Mucosa of descending colon (tissue), 3 donors: ENCODE results near the gene LAMA3. TPM values are rescaled to one million over a fixed set of nuclear protein-coding genes. Genes with fewer than 3 reads are reported as not detected.

Experiments
- ATAC-seq: fragments of 200-7000 bp; cut with Tn5 transposase; one replicate; pipeline ENCODE4 v1.9.1; 2020; ENCODE audit warnings: mild to moderate bottlenecking, moderate library complexity
- DNase-seq, 3 donors: peaks; one replicate each; pipeline ENCODE4 v3.0.0-alpha.2; 2020
- H3K36me3 ChIP-seq: fragments of 200-600 bp; one replicate; pipeline ENCODE4 v1.8.0; 2021; ENCODE audit warnings: low read depth, mild to moderate bottlenecking
- H3K4me1 ChIP-seq: fragments of 200-600 bp; one replicate; pipeline ENCODE4 v1.8.0; 2021; ENCODE audit warnings: low read depth, mild to moderate bottlenecking
- H3K4me3 ChIP-seq: fragments of 200-600 bp; one replicate; pipeline ENCODE4 v1.8.0; 2021; ENCODE audit warnings: mild to moderate bottlenecking
- H3K9me3 ChIP-seq: fragments of 200-600 bp; one replicate; pipeline ENCODE4 v1.8.0; 2021; ENCODE audit warnings: mild to moderate bottlenecking
- intact Hi-C, 2 donors: fragments of 100-400 bp; cut with DNase I in 1 of 2; cut with micrococcal nuclease in 1 of 2; formaldehyde crosslinking; loops; one replicate each; pipeline versions ENCODE4 v1.11.0 to v1.11.1; 2022; cut with DNase I, micrococcal nuclease
- total RNA-seq, 3 donors: library from RNA; stranded (reverse); fragmentation: NEBNext Ultra II Directional in 2 of 3; extraction: Animal tissue kit (Norgen Biotek cat#: 25700) in 2 of 3; gene quantifications; one replicate each; pipeline versions ENCODE4 v1.2.1 to v1.2.4, GENCODE V29; 2021 to 2023
- TF ChIP-seq, protein P1 (sequence below): fragments of 200-600 bp; IDR thresholded peaks from one replicate; pipeline ENCODE4 v1.8.0; 2022; ENCODE audit warnings: antibody characterized with exemption, mild to moderate bottlenecking
- donor health status: DM: no; HTN: no; CAD: no; lungs with moderate emphysema.
- donor health status: DM: no; HTN: no; CAD: no.
- donor health status: DM: no; HTN: yes; CAD: no.

Gene LAMA3
- total RNA-seq, 3 donors from 2014 or later: 29.0 to 62.0 (median 49.0) TPM

DNA sequence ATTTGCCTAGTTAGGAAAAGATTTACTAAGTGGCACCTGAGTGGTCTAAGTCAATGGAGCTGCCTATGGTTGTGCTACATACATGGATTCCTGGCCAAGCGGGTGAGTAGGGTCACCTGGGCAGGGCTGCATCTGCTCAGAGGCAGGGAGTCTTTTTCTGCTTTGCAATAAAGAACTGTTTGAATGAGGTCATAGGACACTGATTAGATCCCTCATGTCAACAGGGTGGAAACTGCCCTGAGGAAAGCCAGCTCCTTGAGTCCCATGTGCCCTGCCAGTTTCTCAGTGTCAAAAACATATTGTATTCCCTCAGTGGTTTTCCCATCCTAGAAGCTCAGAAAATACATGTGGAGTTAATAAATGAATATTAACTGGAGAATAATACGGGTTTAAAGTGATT is 4.6 kb downstream of the LAMA3 start:
- ATAC-seq (peak; percentile 56), DNase-seq (peak in 1 of 3 donors; percentile 28)
- peaks cover 10% of the 10 kb centered on the region for H3K4me1 ChIP-seq
- H3K4me3 ChIP-seq: no peak overlapping the region
- intact Hi-C loops: no loop called here
- no peaks in the 10 kb centered on the region for H3K36me3 ChIP-seq
- no peaks in the 10 kb centered on the region for H3K9me3 ChIP-seq
- TF ChIP-seq, protein P1, sequence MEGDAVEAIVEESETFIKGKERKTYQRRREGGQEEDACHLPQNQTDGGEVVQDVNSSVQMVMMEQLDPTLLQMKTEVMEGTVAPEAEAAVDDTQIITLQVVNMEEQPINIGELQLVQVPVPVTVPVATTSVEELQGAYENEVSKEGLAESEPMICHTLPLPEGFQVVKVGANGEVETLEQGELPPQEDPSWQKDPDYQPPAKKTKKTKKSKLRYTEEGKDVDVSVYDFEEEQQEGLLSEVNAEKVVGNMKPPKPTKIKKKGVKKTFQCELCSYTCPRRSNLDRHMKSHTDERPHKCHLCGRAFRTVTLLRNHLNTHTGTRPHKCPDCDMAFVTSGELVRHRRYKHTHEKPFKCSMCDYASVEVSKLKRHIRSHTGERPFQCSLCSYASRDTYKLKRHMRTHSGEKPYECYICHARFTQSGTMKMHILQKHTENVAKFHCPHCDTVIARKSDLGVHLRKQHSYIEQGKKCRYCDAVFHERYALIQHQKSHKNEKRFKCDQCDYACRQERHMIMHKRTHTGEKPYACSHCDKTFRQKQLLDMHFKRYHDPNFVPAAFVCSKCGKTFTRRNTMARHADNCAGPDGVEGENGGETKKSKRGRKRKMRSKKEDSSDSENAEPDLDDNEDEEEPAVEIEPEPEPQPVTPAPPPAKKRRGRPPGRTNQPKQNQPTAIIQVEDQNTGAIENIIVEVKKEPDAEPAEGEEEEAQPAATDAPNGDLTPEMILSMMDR: no peak

DNA sequence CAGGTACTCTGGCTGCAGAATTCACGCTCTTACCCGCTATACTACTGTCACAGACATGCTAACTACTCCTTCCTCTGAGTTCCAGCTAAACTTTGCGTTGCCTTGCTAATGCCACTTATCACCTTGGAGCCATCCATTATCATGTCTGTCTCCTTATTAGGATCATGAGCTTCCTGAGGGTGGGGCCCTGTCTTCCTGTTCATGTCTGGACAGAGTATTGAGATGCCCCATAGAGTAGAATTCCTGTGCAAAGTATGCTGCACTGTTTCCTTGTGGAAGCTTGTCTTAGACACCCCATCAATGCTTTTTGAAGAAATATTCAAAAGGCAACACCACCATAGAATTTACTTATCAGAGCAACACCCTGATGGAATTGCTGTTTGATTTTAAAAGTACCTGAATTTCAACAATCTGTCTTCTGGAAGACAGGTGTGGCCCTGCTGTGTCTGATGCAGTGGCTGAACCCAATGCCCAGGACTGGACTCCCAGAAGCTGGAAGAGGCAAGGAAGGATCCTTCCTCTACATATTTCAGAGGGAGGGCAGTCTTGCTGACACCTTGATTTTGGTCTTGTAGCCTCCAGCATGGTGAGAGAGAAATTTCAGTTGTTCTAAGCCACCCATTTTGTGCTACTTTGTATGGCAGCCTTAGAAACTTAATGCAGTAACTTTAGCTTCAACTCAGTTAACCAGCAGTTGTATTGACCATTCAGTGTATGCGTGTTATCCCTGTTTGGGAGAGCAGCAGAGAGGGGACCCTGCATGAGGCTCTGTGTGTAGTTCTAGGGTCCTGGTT is 5.6 kb downstream of the LAMA3 start:
- Histone ChIP-seq H3K4me3 (no peak overlapping the region), H3K36me3 (no peaks in the 10 kb centered on the region), H3K9me3 (no peaks in the 10 kb centered on the region), H3K4me1 (peaks cover 5% of the 10 kb centered on the region)
- intact Hi-C loops: no loop called here
- TF ChIP-seq, protein P1: no peak
- ATAC-seq (no peak), DNase-seq (no peak)

DNA sequence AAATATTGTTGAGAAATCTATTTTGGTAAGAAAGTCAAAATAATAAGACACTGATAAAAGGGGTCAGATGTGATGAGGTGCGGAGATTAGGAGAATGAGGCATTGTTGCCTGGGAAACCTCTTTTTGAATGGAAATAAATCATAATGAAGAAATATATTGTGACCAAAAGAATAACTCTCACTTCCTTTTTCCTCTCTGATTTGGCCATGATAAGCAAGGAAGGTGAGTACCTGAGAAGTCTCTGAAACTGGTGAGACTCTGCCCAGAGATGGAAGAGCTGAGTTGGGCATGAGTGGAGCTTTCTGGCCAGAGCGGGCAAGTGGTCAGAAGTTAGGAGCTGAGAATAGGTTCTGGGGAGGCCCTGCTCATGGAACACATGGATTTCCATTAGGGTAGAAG is 11.8 kb downstream of the LAMA3 start:
- H3K9me3 ChIP-seq: no peaks in the 10 kb centered on the region
- no peak overlapping the region for H3K4me3 ChIP-seq
- intact Hi-C loops: loop anchor here in 1 of 2 donors (10.0 kb wide), 1 partner anchor 86 kb away; no protein-coding TSS in a partner anchor
- no peaks in the 10 kb centered on the region for H3K36me3 ChIP-seq
- no peak for DNase-seq
- H3K4me1 ChIP-seq: no peaks in the 10 kb centered on the region
- TF ChIP-seq, protein P1: no peak
- ATAC-seq: no peak

DNA sequence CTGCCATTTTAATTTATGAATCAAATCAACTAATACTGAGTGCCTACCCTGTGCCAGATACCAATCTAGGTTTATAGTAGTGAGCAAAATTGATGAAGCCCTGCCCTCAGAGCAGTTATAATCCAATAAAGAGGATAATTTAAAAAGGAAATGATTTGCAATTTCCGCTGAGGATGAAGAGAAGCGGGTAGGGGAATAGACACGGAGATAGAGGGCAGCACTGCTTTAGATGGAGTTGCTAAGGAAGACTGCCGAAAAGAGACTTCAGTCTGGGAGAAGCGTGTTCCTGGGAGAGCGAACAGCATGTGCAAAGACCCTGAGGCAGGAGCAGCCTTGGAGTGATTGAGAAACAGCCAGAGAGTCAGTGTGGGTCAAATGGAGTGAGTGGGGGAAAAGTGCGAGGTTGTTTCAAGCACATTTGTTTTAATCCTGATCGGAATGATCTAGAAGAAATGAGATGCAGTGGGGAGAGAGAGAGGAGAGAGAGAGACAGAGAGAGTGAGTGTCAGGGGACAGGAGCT is 12.4 kb downstream of the LAMA3 start:
- DNase-seq (no peak), ATAC-seq (no peak)
- TF ChIP-seq, protein P1: no peak
- H3K4me3 ChIP-seq: no peak overlapping the region
- H3K36me3 ChIP-seq: no peaks in the 10 kb centered on the region
- no peaks in the 10 kb centered on the region for H3K9me3 ChIP-seq
- intact Hi-C loops: loop anchor here in 1 of 2 donors (10.0 kb wide), 1 partner anchor 87 kb away; no protein-coding TSS in a partner anchor
- H3K4me1 ChIP-seq: no peaks in the 10 kb centered on the region

DNA sequence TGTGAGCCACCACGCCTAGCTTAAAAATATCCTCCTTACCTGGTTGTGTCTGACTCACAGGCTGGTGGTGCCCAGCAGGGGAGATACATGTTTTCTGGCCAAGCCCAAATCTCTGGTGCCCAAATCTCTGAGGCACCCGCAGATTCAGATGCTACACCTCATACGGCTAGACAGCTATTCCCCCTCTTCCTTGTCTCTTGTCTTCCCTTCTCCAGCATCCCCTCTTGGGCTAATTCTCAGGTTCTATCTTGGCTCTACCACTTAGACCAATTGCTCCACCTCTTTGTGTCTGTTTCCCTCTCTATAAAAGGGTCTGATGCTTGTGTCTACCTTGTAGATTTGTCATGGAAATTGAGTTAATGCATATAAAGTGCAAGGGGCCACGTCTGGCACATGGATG is 13.4 kb downstream of the LAMA3 start:
- ATAC-seq: no peak
- Histone ChIP-seq H3K4me3 (no peak overlapping the region), H3K4me1 (no peaks in the 10 kb centered on the region), H3K36me3 (no peaks in the 10 kb centered on the region), H3K9me3 (peaks cover 5% of the 10 kb centered on the region)
- no peak for DNase-seq
- TF ChIP-seq, protein P1: no peak
- intact Hi-C loops: loop anchor here in 1 of 2 donors (10.0 kb wide), 1 partner anchor 88 kb away; no protein-coding TSS in a partner anchor
